OCI-LY7 (cell line): Measurements from ENCODE around the gene DNASE1. TPM values are rescaled to one million over a fixed set of nuclear protein-coding genes. Genes with fewer than 3 reads are reported as not detected.

ENCODE experiments used
- BruUV-seq: library from RNA; stranded (reverse); fragments of 400-500 nt; replicated peaks from 2 replicates; lab custom pipeline; 2021; lab: Mats Ljungman, UMichigan
- CTCF ChIA-PET: fragments of 300-600 bp; sonication (Branson Sonifier 250); formaldehyde crosslinking; loops from one replicate; lab custom pipeline; 2022; ENCODE audit warnings: antibody characterized with exemption; ENCODE audit not compliant: unreplicated experiment; lab: Charles Lee
- POLR2A ChIA-PET: fragments of 300-600 bp; sonication (Branson Sonifier 250); formaldehyde crosslinking; loops from one replicate; lab custom pipeline; 2022; ENCODE audit warnings: antibody characterized with exemption; lab: Charles Lee
- DNase-seq: peaks from one replicate; pipeline ENCODE4 v3.0.0-alpha.2; 2015; ENCODE audit warnings: low spot score
- H2AFZ ChIP-seq: fragments of 200-600 bp; sonication (generic), shearing (Covaris generic); 2 replicates; pipeline ENCODE4 v1.6.1; 2014; ENCODE audit warnings: mild to moderate bottlenecking, antibody characterized with exemption, low read length, moderate library complexity
- H3K27ac ChIP-seq: fragments of 200-600 bp; sonication (generic); 2 replicates; pipeline ENCODE4 v1.5.1; 2014; ENCODE audit warnings: mixed run types, low read depth, mild to moderate bottlenecking, moderate library complexity, low read length, inconsistent platforms; ENCODE audit not compliant: poor library complexity, severe bottlenecking
- H3K36me3 ChIP-seq: fragments of 200-600 bp; sonication (generic); 2 replicates; pipeline ENCODE4 v1.6.1; 2014; ENCODE audit warnings: mild to moderate bottlenecking, antibody characterized with exemption, low read length, moderate library complexity, mixed read lengths; ENCODE audit not compliant: insufficient read depth
- H3K4me1 ChIP-seq: fragments of 200-600 bp; sonication (generic); 2 replicates; pipeline ENCODE4 v1.5.1; 2014; ENCODE audit warnings: mild to moderate bottlenecking, low read length; ENCODE audit not compliant: insufficient read depth, poor library complexity, severe bottlenecking
- H3K4me2 ChIP-seq: fragments of 200-600 bp; sonication (generic); 2 replicates; pipeline ENCODE4 v1.6.1; 2014; ENCODE audit warnings: mild to moderate bottlenecking, low read length
- H3K4me3 ChIP-seq: fragments of 200-600 bp; sonication (generic); 2 replicates; pipeline ENCODE4 v1.5.1; 2014; ENCODE audit warnings: mild to moderate bottlenecking, low read depth, low read length; ENCODE audit not compliant: poor library complexity, severe bottlenecking
- H3K79me2 ChIP-seq: fragments of 200-600 bp; sonication (generic); 2 replicates; pipeline ENCODE4 v1.6.1; 2016; ENCODE audit warnings: low read depth, mild to moderate bottlenecking, low read length, moderate library complexity, mixed read lengths; ENCODE audit not compliant: insufficient read depth
- H3K9me2 ChIP-seq: fragments of 200-600 bp; sonication (generic); 2 replicates; pipeline ENCODE4 v1.6.1; 2016; ENCODE audit warnings: mild to moderate bottlenecking, low read length, mixed read lengths; ENCODE audit not compliant: insufficient read depth
- H3K9me3 ChIP-seq: fragments of 200-600 bp; sonication (generic); 2 replicates; pipeline ENCODE4 v1.6.1; 2014; ENCODE audit warnings: mild to moderate bottlenecking, mixed run types, low read length, mixed read lengths
- H4K20me1 ChIP-seq: fragments of 200-600 bp; sonication (generic); 2 replicates; pipeline ENCODE4 v1.6.1; 2014; ENCODE audit warnings: mild to moderate bottlenecking, antibody characterized with exemption, low read length, moderate library complexity, mixed read lengths; ENCODE audit not compliant: insufficient read depth
- CTCF ChIP-seq: fragments of 200-600 bp; sonication (generic); conservative IDR thresholded peaks from 2 replicates; pipeline ENCODE4 v1.5.1; 2014; ENCODE audit warnings: mild to moderate bottlenecking, antibody characterized with exemption, low read length, moderate library complexity, mixed read lengths
- EZH2phosphoT487 ChIP-seq: fragments of 200-600 bp; sonication (generic); IDR thresholded peaks from 2 replicates; pipeline ENCODE4 v1.6.1; 2018; ENCODE audit warnings: low read depth, borderline replicate concordance, mild to moderate bottlenecking, mixed run types, antibody characterized with exemption, low read length, moderate library complexity, mixed read lengths
- intact Hi-C: fragments of 100-400 bp; cut with micrococcal nuclease; formaldehyde crosslinking; loops from one replicate; pipeline ENCODE4 v1.10.0; 2022; ENCODE audit not compliant: unreplicated experiment
- total RNA-seq, 2 experiments: library from RNA; depleted of rRNA in 1 of 2; stranded (reverse); fragments of >200 nt in 1 of 2; shearing (Covaris generic) in 1 of 2; gene quantifications; 2 replicates each; pipeline ENCODE4 v1.2.3, GENCODE V29; 2014 to 2022

The DNASE1 gene
- total RNA-seq, 2 experiments from 2014 or later = 45.5 to 84.8 TPM

- Histone ChIP-seq H3K36me3 (peaks cover 29% of the 10 kb centered on the region; the same call in 1 of the 2 replicates), H2AFZ (no peak overlapping the region), H3K9me2 (no peaks in the 10 kb centered on the region), H3K4me2 (no peak overlapping the region), H3K9me3 (no peaks in the 10 kb centered on the region), H3K27ac (no peak overlapping the region), H4K20me1 (no peaks in the 10 kb centered on the region), H3K4me1 (peaks cover 17% of the 10 kb centered on the region), H3K79me2 (peaks cover 29% of the 10 kb centered on the region; the same call in 1 of the 2 replicates), H3K4me3 (no peak overlapping the region)
- intact Hi-C loops = no loop called here
- TF ChIP-seq CTCF (no peak), EZH2phosphoT487 (no peak)
- no TSS peak for BruUV-seq
- no peak for DNase-seq
- POLR2A ChIA-PET = interaction anchor here (1.1 to 1.5 kb wide), 2 partner anchors 13 to 15 kb away, joined by 3 read pairs; no protein-coding TSS in a partner anchor
- CTCF ChIA-PET = no interaction called here
These were observed 13.6 kb upstream of the DNASE1 start for GRCh38 chr16:3640632-3641501.

GRCh38 chr16:3641801-3642396, 12.6 kb upstream of the DNASE1 start:
- intact Hi-C loops = no loop called here
- no peak overlapping the region for H3K4me3 ChIP-seq
- H3K9me3 ChIP-seq = no peaks in the 10 kb centered on the region
- no peak overlapping the region for H2AFZ ChIP-seq
- no peak overlapping the region for H3K27ac ChIP-seq
- H3K4me1 ChIP-seq = peaks cover 14% of the 10 kb centered on the region
- CTCF ChIA-PET = no interaction called here
- no peak for TF ChIP-seq EZH2phosphoT487
- no peak for TF ChIP-seq CTCF
- H3K9me2 ChIP-seq = no peaks in the 10 kb centered on the region
- H3K79me2 ChIP-seq = peaks cover 19% of the 10 kb centered on the region; the same call in 1 of the 2 replicates
- H3K4me2 ChIP-seq = no peak overlapping the region
- H3K36me3 ChIP-seq = peaks cover 29% of the 10 kb centered on the region; the same call in 1 of the 2 replicates
- no peak for DNase-seq
- no peaks in the 10 kb centered on the region for H4K20me1 ChIP-seq
- BruUV-seq = no TSS peak
- POLR2A ChIA-PET = interaction anchor here (0.7 to 1.1 kb wide), 2 partner anchors 14 kb away, joined by 3 read pairs; no protein-coding TSS in a partner anchor
